HG02852 (cell line): ENCODE data around the gene NXPE1.

Source experiments
- ATAC-seq: cut with Tn5 transposase; IDR thresholded peaks from one replicate; pipeline ENCODE4 v1.9.1; 2021; ENCODE audit warnings: mild to moderate bottlenecking, moderate library complexity; ENCODE audit not compliant: unreplicated experiment

The NXPE1 gene

DNA sequence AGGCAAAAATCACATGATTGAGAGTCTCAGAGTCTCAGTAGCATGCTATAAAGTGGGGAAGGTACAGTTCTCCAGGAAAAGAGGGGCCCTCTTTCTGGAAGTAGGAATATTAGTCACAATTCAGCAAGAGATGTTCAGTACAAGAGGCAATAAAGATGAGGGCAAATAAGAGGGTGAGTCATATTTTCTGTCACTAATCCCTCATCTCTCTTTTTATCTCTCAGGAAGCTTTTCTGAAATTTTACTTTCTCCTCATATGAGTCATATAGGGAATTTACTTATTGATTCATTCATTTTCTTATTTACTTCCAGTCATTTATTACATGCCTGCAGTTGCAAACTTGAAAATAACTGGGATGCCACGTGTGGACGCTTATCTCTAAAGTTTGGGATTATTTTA, 3.4 kb upstream of the NXPE1 start:
- no peak for ATAC-seq

DNA sequence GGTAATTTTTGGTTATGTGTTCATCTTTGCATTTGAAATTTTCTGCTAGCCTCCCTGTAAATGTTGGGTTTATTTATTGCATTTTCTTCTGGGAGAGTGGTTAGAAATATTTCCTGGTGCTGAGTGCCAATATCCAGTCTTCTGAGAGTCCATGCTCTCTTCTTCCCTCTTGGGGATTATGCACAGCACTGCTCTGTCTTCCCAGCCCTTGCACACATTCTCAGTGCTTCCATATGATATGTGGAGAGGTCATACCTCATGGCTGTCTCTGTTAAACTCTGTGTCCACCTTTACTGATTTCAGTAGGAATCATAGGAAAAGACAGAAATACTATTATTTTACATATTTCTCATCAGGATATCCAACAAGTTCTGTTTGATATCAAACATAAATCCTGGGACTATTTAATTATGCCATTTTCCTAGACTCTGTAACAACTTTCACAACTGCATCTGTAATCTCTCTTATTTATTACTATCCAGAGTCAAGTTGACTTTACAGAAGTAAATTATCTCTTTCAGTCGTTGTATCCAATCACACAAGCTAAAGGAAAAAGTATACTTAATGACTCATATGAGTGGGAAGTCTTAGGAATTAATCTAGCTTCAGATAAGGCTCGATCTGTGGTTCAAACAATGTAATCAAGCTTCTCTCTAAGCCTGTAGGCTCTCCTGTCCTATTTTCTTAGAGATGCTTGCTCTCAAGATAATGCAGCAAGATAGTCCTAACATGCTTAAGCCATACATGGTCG, 2.7 kb upstream of the NXPE1 start:
- no peak for ATAC-seq

DNA sequence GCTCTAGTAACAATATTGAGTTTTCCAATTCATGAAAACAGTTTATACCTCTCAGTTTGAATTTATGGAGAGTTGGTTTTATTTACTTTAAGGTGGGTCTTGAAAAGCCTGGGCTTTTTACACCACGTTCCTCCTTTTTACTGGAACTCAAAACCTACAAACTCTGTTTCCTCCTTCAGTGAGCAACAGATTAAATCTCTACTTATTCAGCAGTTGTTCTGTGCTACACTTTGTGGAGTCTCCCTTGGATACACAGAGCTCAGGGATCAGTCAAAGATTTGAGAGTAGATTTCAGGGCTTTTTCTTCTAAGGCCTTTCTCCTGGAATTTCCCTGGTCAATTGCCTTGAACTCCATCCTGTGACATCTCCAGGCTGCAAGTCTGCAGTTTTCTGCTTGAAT, 3.5 kb downstream of the NXPE1 start:
- no peak for ATAC-seq

DNA sequence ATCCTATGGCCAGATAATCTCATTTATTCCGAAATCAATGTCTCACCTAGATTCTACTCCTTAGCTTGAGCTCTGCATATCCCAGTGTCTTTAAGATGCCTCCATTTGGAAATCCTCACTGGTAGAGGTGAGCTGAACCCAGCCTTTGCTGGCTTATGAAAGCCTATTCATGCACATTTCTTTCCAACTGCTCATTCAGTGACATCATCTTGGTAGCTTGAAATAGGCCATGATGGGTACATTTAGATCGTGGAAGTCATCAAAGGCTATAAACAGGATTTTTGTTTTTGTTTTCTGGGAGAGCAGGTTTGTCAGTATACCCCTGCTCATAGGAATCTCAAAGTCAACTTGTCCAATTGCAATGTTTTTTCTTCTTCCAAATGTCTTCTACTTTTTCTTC, 6.0 kb downstream of the NXPE1 start:
- no peak for ATAC-seq

DNA sequence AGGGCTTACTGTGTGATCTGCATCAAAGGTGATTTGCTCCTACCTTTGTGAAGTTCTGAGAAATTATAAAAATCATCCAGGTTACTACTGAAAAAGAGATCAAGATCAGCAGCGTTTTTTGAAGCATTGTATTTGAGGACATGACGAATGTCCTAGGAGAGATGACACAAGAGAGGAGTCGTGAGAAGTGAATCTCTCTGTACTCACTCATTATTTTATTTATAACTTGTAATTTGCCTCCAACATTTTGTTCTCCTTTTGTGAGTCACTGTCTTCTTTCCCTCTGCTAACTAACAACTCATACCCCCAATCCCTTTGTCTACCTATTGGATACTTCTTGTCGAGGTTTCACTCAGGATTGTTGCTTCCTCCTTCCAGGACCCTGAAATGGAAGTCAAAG, 8.6 kb downstream of the NXPE1 start:
- no peak for ATAC-seq

DNA sequence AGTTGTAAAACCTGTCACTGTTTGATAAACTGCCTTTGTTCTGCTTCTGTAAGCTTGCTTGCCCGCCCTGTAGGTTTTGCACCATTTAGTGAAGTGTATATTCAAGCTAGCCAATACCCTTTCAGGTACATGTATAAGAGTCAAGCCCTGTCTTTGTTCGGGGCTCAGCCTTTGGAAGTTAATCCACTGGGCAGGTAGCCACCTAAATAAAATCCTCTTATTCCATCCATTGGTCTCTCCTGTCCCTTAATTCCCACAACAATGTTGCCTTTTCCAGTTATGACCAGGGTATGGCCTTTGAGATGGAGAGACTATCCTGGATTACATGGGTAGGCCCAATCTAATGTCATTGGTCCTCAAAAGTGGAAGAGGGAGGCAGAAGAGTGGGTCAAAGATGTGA, 34.0 kb downstream of the NXPE1 start:
- ATAC-seq = no peak

DNA sequence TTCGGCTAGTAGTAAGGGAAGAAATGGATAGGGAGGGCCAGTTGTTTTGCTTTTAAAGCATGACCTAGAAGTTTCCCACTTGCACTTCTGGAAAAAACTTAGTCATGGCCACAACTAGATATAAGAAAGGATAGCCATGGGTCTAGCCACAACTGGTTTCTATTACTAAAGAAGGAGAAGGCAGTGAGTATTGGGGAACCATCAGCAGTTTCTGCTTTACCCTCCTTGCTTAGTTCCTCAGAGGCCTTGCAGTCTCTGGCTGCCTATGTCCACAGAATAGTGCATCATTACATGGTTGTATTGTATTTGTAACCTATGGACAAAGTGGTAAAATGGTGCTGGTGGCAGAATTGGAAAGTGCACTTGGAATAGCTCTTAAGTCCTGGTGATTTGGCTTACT, 35.6 kb downstream of the NXPE1 start:
- ATAC-seq = no peak

DNA sequence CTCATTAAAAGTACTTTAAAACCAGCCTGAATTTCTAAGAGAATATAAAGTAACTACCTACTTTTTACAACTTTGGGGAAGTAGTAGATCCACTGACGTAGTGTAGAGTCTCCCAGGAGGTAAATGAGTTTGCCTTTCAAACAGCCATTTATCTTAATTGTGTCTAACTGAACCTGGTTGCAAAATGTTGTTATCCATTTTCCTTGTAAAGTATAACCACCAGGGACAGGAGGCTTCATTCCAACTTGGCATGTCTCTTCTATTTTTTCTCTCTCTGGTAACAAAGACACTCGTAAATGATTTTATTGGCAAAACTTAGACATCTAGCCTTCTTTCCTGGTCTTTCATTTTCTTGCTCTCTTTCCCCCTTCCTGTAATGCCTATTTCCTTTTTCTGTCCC, 36.9 kb downstream of the NXPE1 start:
- ATAC-seq = no peak

DNA sequence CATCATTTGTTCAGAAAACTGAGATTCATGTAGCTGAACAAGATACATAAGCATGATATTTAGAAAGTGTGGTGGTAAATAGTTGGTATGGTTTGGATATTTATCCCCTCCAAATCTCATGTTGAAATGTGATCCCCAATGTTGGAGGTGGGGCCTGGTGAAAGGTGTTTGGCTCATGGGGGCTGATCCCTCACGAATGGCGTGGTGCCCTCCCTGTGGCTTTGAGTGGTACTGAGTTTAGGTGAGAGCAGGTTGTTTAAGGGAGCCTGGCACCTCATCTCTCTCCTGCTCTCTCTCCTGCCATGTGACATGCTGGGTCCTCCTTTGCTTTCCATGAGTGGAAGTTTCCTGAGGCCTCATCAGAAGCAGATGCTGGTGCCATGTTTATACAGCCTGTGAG, 48.1 kb downstream of the NXPE1 start:
- no peak for ATAC-seq

DNA sequence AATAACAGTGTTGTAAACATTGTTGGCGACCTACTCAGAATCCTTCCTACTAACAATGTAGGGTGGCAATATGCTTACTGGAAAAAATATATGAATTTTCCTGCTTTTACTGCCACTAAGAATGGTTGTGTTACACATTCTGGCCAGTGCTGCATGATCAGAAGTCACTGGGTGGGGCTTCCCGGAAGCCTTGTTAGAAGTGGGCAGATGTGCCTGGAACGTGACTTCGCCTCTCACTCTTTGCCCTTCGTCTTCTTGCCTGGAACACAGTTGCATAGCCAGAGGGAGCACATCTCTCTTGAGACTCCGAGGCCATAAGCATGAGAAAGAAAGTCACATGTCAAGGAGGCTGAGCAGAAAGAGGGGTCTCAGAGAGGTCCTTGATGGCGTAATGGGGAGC, 48.6 kb downstream of the NXPE1 start:
- ATAC-seq = no peak

DNA sequence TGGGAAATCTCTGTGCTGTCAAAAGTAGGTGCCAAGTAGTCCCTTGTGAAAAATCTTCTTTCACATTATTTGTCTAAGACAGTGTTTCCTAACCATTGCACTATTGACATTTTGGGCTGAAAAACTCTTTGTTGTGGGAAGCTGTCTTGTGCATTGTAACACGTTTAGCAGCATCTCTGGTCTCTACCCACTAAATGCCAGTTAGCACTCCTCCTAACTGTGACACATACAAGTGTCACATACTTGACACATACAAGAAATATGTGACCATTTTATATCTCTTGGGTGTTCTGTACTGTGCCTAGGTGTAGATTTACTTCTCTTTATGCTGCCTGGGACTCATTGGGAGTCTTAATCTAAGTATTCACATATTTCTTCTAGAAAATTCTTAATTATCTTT, 57.8 kb downstream of the NXPE1 start:
- ATAC-seq = no peak

DNA sequence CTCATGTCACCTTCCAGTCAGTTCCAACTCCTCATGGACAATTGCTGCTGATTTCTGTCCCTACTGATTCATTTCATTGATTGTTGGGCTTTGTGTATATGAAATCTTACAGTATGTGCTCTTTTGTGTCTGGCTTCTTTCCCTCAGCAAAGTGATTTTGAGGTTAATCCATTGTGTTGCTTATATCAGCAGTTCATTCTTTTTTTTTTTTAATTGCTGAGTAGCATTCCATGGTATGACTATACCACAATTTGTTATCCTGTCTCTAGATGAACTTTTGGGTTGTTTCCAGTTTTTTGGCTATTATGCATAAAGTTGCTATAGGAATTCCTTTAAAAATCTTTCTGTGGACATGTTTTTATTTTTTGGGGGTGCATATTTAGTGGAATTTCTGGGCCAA, 59.9 kb downstream of the NXPE1 start:
- ATAC-seq = no peak

DNA sequence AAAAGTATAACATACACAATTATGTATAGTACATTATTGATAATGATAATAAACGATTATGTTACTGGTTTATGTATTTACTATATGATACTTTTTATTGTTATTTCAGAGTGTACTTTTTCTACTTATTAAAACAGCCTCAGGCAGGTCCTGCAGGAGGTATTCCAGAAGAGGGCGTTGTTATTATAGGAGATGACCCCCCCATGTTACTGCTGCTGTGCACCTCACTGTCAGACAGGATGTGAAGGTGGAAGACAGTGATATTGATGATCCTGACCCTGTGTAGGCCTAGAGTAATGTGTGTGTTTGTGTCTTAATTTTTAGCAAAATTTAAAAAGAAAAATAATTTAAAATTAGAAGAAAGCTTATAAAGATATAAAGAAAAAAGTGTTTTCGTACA, 62.8 kb downstream of the NXPE1 start:
- no peak for ATAC-seq

DNA sequence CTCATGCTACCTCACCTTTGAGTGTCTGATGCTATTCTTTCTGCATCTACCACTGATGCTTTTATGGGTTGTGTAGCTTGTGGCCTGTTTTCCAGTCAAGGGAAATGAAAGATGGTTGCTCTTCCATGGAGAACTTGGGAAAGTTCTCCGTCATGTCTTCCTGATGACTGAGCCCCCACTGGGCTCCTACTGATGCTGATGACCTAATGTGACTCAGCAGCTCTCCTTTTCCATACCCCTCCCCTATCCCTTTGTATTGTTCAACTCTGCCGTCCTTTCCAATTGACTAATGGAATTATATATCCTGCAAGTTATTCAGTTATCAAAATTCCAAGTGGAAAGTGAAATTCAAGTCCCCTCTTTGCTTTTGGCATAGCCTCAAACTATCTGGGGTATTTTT, 75.8 kb downstream of the NXPE1 start:
- no peak for ATAC-seq

DNA sequence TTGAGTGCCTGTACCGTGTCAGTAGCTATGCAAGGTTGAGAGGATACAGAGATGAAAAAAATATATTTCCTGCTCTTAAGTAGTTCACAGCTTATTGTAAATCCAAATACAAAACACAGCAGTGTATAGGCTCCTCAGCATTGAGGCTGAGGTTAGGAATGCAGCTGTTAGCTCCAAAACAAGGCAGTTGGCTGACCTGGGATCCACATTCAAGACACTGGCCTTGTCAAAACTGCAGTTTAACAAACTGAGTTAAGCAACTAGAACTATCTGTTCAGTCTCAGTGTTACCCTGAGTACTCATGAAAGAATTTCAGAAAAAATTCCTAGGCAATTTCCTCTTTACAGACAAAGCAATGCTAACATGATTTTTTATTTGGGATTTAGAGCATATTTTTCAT, 77.6 kb downstream of the NXPE1 start:
- ATAC-seq = no peak

DNA sequence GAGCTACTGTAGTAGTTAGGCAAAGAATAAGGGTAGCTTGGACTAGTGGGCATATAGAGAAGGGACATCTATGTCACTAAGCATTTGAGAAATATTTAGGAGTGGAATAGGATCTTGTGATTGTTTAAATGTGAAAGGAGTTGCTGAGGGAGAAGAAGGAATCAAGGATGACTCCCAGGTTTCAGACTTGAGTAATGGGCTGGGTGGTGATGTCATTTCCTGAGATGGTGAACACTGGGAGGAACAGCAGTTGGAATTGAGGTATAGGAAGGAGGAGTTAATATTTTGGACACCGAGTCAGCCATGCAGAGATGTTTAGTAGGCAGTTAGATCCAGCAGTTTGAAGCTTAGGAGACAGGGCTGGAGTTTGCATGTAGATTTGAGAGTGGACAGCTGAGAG, 80.3 kb downstream of the NXPE1 start:
- no peak for ATAC-seq

DNA sequence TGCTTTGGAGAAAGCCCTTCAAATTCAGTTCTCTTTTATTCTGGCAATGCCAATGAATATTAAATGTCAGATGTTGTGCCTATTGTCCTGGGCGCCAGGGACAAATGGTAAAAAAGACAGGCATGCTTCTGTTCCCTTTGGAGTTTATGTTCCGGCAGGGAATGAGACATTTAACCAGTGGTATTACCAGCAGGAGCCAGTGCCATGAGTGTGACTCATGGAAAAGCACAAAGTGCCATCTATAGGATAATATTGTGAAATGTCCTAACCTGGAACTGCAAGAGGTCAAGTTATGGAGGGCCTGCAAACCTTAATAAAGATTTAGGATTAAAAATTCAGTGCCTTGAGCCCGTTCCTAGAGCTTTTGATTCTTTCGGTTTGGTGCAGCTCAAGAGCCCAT, 80.9 kb downstream of the NXPE1 start:
- ATAC-seq = no peak

DNA sequence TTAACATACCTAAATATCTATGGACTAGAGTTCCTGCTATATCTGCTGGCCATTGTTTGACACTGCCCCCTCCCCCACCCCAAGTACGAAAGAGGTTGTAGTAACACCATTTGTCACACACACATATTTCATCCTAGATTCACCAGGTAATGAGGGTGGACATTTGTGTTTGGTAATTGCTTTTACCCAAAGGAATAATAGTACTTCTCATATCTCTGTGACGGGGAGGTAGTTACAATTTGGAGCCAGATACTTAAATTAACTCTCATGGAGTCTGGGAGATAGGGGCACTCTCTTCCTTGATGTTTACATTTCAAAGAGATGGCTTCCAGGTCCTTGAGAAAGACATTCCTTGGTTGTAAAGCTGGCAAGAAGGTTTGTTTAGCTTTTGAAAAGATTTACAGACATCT, 81.7 kb downstream of the NXPE1 start:
- ATAC-seq = no peak

DNA sequence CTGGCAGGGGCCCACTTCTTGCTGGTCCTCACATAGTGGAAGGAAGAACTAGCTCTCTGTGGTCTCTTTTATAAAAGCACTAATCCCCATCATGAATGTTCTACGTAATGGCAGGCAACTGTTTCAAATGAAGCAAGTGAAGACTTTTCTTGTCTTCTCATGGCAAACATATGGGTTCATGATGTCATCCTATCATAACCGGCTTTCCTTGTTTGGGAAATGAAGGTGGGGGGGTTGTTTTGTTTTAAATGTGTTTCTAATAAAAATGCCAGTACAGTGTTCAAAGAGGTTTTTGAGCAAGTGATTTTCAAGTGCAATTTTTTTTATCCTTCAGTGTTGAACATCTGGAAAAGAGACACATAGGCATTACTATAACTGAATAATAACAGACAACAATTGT, 87.0 kb downstream of the NXPE1 start:
- no peak for ATAC-seq
